ENCODE measurements around the gene RCSD1.

GRCh38 chr1:167697667-167698141, 67.7 kb downstream of the RCSD1 start:
- TF ChIP-seq CTCF (IDR thresholded peaks at IDR 0.05; ENCODE audit: insufficient read depth, low read depth, low read length) (no peak), EZH2 (IDR thresholded peaks at IDR 0.05; ENCODE audit: insufficient read depth, low read length) (no peak)

Measured in astrocyte (in vitro differentiated cells and primary cell).